ENCODE data around the gene GPC6.

The GPC6 gene

GRCh38 chr13:94181461-94182107, 955.0 kb downstream of the GPC6 start:
- TF ChIP-seq CTCF (IDR thresholded peaks at IDR 0.05; ENCODE audit: low read depth, low read length) = no peak
- Histone ChIP-seq H3K27me3 (ENCODE audit: insufficient read depth, low read depth, severe bottlenecking) (no peaks in the 10 kb centered on the region), H3K27ac (no peak overlapping the region), H3K4me3 (ENCODE audit: low read depth, low read length) (no peak overlapping the region), H3K36me3 (peaks cover 7% of the 10 kb centered on the region), H3K9me3 (ENCODE audit: severe bottlenecking) (no peaks in the 10 kb centered on the region)
- DNase-seq = no peak

GRCh38 chr13:94182185-94182761, 955.7 kb downstream of the GPC6 start:
- no peak overlapping the region for H3K4me3 ChIP-seq (ENCODE audit: low read depth, low read length)
- no peak for TF ChIP-seq CTCF (IDR thresholded peaks at IDR 0.05; ENCODE audit: low read depth, low read length)
- H3K27ac ChIP-seq = no peak overlapping the region
- peaks cover 12% of the 10 kb centered on the region for H3K36me3 ChIP-seq
- no peak for DNase-seq
- H3K27me3 ChIP-seq (ENCODE audit: insufficient read depth, low read depth, severe bottlenecking) = no peaks in the 10 kb centered on the region
- H3K9me3 ChIP-seq (ENCODE audit: severe bottlenecking) = no peaks in the 10 kb centered on the region

DNA sequence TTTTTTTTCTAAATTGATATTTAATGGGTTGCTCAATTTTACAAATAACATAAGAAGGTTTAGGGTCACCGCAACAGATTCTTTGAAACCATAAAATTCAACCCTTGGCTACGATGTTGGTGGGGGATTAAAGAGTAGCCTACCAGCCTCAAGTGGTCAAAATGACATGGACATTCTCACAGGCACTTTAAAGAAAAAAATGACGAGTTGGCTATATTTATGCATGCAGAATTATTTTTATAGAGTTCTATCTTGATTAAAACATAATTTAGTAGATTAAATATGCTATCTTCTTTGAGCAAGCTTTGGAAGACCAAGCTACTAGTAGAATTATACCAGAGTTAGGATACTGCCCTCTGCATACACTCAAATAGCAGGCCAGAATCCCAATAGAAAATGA, 959.9 kb downstream of the GPC6 start:
- H3K27ac ChIP-seq = no peak overlapping the region
- no peaks in the 10 kb centered on the region for H3K27me3 ChIP-seq (ENCODE audit: insufficient read depth, low read depth, severe bottlenecking)
- no peak for DNase-seq
- peaks cover 4% of the 10 kb centered on the region; the same call in 1 of the 2 replicates for H3K36me3 ChIP-seq
- no peak for TF ChIP-seq CTCF (IDR thresholded peaks at IDR 0.05; ENCODE audit: low read depth, low read length)
- H3K9me3 ChIP-seq (ENCODE audit: severe bottlenecking) = no peaks in the 10 kb centered on the region
- no peak overlapping the region for H3K4me3 ChIP-seq (ENCODE audit: low read depth, low read length)

- H3K27ac ChIP-seq = no peak overlapping the region
- no peaks in the 10 kb centered on the region for H3K9me3 ChIP-seq (ENCODE audit: severe bottlenecking)
- H3K4me3 ChIP-seq (ENCODE audit: low read depth, low read length) = no peak overlapping the region
- no peaks in the 10 kb centered on the region for H3K27me3 ChIP-seq (ENCODE audit: insufficient read depth, low read depth, severe bottlenecking)
- peaks cover 4% of the 10 kb centered on the region; the same call in 1 of the 2 replicates for H3K36me3 ChIP-seq
- peak; percentile 22 for DNase-seq
- no peak for TF ChIP-seq CTCF (IDR thresholded peaks at IDR 0.05; ENCODE audit: low read depth, low read length)
These were observed 961.7 kb downstream of the GPC6 start for GRCh38 chr13:94188201-94188854.

DNA sequence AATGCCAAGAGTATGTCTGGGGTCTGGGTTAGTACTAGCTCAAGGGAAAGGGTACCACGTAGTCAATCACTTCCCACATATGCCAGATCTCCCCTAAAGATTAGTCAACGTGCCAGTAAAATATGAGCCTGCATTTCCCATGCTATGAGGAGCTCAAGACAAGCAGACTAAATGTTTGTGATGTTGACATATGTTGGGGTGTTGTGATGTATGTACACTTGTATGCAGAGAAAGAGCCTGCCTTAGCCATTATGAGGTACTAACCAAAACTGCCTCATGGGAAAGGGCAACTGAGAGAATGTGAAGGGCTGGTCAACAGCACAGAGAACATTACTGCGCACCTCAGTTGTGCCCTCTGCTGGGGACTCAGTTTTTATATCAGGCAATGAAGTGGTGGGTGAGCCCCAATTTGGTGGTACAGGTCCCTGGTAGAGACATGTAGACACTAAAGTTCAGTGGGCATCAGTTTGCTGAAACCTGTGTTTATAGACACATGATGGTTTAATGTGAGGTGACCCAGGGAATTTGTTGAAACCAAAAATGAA, 965.9 kb downstream of the GPC6 start:
- DNase-seq = peak; percentile 75
- Histone ChIP-seq H3K4me3 (ENCODE audit: low read depth, low read length) (no peak overlapping the region), H3K27me3 (ENCODE audit: insufficient read depth, low read depth, severe bottlenecking) (no peaks in the 10 kb centered on the region), H3K9me3 (ENCODE audit: severe bottlenecking) (no peaks in the 10 kb centered on the region), H3K27ac (no peak overlapping the region), H3K36me3 (no peaks in the 10 kb centered on the region; the same call in 1 of the 2 replicates)
- peak; percentile 93 for TF ChIP-seq CTCF (IDR thresholded peaks at IDR 0.05; ENCODE audit: low read depth, low read length)
